GM23248 (cell line): ENCODE data around the gene CROCC2.

Source experiments
- EZH2 ChIP-seq: fragments of 200-600 bp; sonication (generic); IDR thresholded peaks from 2 replicates; pipeline ENCODE4 v1.6.1; 2018; ENCODE audit warnings: antibody characterized with exemption, mild to moderate bottlenecking; ENCODE audit not compliant: insufficient read depth, poor library complexity, severe bottlenecking
- EZH2phosphoT487 ChIP-seq: fragments of 200-600 bp; sonication (generic); IDR thresholded peaks from 2 replicates; pipeline ENCODE4 v1.6.1; 2018; ENCODE audit warnings: antibody characterized with exemption, moderate library complexity, mild to moderate bottlenecking, low read depth; ENCODE audit not compliant: insufficient read depth

DNA sequence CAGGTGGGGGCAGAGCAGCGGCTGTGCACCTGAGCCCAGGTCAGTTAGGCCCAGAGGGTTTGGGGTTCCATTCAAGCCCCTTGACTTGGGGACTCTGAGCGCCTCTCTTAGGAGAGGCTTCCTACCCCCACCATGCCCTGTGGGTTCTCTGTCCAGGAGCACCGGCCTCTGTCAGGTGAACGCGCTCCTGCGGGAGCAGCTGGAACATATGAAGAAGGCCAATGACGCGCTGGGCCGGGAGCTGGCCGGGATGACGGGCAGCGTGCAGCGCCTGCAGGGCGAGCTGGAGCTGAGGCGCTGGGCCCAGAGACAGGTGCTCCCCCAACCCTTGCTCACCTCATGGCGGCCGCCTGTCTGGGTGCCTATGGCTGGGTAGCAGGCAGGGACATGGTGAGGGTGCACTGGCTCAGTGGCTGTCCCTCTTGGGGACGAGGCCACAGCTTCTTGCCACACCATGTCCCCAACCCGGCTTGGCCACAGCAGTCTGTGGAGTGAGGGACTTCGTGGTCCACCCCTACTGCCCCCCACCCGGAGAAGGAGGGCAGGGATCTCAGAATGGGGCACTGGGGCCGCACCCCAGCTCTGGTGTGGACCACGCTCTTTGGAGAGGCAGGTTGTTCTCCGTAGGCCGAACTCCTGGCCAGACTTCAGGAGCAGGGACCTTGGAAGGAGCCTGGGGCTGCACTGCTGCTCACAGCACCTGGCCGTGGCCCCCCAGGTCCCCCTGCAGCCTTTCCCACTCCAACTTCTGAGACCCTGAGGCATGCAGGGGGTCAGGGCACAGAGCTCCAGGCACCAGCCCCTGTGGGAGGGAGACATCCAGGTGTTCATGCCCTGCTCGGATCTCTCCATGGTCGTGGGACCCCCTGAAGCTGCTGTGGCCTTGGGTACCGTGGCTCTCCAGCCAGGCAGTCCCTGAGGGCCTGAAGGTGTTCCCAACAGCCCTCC lies 19.7 kb downstream of the CROCC2 start:
- TF ChIP-seq EZH2 (no peak), EZH2phosphoT487 (no peak)
